Activated naive CD4-positive, alpha-beta T cell treated with Interleukin-2 at 50 U/mL for 16 hours (primary cell): Measurements from ENCODE around the gene NMNAT1.
"Not testable (repeated sequence)": the region's sequence is repeated elsewhere in the genome, so short reads cannot be mapped to it uniquely, and the experiment has no call there.

Source experiments
- DNase-seq: peaks from one replicate; pipeline ENCODE4 v3.0.0-alpha.2; 2020

The NMNAT1 gene

GRCh38 chr1:9922342-9922741 is 20.9 kb upstream of the NMNAT1 start:
- no peak for DNase-seq

DNA sequence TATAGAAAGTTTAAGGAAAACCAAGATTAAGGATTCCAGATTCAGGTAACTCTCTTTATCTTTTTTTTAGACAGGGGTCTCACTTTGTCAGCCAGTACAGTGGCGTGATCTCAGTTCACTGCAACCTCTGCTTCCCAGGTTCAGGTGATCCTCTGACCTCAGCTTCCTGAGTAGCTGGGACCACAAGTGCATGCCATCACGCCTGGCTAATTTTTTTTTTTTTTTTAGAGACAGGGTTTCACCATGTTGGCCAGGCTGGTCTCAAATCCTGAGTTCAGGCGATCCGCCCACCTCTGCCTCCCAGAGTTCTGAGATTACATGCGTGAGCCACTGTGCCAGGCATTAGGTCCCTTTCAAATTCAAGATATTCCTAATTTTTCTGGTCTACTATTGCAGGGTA is 16.0 kb upstream of the NMNAT1 start:
- DNase-seq = no peak

DNA sequence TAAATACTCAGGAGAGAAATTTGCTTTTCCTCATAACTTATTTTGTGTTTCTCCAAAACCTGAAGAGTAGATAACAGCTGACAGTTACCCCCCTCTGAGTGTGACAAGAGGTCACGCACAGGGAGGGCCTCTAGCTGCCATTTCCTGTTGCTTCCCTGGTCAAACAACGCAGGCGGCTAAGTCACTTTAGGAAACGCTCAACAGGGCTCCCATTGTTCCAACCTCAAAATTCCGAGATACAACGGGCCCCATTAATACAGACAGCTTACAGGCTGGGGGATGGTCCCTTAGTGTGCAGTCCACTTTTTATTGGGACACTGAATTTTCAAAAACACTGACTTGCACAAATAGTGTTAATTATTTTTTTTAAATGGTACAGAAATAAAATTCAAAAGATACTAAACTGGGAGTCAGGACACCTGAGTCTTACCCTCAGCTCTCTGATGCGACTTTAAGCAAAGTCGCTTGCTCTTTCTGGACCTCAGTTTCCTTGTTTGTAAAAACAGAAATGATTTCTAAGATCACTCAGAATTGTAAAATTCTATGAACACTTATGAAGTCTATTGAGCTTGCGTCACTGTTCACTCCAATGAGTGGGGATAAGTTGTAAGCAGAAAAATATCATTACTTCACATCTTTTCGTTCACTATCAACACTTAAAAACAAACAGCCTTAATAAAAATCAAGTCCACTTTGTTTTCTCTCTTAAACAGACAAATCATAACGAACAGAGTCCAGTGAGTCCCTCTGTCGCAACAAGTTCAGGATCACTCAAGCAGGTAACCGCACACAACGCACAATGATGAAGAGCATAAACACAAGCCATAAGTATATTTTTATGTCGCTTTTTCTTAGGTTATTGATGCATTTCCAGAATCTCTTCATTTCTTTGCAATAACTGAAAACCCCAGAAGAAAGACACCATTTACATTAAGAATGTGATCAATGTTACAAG is 13.6 kb upstream of the NMNAT1 start:
- no peak for DNase-seq

DNA sequence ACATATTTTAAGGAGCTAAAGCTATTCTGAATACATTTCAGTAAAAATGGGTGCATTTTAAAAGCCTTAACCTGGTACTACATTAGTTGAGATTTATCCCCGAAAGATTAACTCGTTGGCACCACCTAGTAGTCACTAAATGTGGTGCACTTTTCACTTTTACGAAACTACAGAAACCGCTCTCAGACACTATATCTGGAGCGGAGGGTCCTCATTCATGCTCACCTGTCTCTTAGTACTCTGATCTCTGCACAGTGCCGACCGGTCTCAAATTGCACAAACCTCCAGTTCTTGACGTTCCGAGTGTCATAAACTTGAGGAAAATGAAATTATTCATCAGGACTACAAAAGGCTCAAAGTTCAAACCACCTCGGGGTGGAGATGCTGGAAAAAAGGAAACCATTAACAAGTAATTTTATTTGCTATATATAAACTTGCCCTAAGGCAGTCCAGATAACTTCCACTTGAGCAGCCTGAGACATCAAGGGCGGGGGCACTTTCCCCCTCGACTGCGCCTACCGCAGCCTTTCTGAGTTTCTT is 806 bp upstream of the NMNAT1 start:
- peak; percentile 11 for DNase-seq

DNA sequence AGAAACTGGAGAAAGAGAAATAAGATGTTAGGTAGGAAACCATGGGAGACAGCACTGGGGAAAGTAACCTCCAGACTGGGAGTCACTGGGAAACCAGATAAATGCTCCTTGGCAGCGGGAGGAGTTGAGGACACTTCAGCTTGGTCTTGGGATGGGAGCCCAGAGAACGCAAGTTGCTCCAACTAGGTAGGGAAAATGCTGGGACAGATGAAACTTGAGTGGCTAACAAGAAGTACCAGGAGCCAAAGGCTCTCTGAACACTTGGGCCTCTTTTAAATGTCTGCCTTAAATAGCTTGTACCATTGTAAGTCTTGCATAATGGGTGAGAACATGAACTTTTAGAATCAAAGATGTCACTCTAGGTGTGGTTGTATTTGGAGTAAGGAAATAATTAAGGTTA is 3.0 kb downstream of the NMNAT1 start:
- no peak for DNase-seq

- no peak for DNase-seq
These were observed 14.5 kb downstream of the NMNAT1 start for GRCh38 chr1:9957726-9958125.

DNA sequence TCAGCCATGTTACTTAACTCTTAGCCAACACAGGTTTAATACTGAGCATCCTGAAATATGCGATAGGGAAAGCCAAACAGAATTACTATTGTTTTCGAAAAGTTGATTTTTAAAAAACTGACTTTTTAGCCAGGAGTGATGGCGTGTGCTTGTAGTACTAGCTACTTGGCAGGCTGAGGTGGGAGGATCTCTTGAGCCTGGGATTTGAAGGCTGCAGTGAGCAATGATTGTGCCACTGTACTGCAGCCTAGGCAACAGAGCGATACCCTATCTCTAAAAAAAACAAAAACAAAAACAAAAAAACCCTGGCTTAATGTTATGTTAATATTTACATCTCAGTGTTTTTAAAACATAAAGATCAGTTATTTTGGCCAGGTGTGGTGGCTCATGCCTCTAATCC is 16.7 kb downstream of the NMNAT1 start:
- DNase-seq = no peak

GRCh38 chr1:9960706-9961562 is 17.7 kb downstream of the NMNAT1 start:
- DNase-seq = no peak

DNA sequence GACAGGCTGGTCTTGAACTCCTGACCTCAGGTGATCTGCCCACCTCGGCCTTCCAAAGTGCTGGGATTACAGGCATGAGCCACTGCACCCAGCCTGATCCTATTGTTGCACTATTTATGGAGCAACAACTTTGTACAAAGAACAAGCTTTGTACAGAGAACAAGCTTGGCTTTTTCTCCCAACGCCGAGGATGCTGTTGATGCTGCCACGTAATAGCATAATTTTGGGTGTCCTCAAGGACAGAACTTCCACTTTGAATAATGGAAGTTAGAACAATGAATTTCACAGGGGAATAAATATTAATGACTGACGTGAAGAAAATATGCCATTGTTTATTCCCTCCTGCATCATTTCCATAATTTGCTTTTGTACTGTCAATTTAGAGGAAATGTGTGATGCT is 41.0 kb downstream of the NMNAT1 start:
- no peak for DNase-seq

DNA sequence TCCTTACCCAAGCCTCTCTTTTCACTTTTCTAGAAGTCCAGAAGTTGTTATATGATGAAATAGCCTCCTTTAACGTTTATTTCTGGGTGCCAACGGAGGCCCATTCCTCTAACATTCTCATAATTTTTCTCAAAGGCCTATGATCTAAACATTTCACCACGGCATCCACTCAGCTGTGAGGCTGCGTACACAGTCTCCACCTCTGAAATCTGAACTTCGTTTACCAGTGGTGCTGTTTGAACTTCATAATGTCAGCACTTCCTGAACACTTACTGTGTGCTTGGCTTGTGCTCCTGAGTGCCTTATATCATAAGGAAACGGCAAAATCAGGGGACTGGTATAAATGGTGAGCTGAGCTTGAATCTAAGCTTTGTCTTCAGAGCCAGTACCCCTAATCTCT is 41.7 kb downstream of the NMNAT1 start:
- no peak for DNase-seq

DNA sequence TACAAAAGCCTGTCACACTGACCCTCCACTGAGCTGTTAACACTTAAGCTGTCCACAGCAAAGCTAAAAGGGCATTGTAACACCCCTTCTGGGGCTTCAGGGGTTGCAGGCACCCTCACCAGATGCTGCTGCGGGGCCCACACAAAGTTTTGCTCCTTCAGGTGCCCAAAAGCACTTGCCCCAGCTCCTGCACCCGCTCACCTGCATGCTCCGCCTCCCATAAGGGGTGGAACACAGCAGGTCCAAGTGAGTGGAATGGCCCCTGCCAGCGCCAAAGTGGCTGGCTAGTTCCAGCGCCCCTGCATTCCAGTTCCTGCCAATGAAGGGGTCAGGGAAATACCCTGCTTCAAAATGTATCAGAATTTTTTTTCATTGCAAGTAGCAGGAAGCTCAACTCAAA is 46.5 kb downstream of the NMNAT1 start:
- no peak for DNase-seq

DNA sequence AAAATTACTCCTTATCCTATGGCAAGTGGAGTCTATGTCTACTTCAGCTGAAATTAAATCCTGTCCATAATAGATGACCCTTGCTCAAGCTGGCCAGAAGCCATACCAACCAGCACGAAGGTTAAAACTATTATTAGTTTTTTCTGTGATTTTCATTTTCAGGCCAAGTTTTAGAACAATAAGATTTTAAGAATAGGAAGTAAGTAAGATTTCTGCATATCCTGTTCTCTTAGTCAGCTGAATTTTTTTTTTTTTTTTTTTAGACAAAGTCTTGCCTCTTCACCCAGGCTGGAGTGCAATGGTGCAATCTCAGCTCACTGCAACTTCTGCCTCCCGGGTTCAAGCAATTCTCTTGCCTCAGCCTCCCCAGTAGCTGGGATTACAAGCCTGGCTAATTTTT is 47.7 kb downstream of the NMNAT1 start:
- DNase-seq = no peak

- DNase-seq = no peak
These were observed 49.6 kb downstream of the NMNAT1 start for GRCh38 chr1:9992910-9993309.

DNA sequence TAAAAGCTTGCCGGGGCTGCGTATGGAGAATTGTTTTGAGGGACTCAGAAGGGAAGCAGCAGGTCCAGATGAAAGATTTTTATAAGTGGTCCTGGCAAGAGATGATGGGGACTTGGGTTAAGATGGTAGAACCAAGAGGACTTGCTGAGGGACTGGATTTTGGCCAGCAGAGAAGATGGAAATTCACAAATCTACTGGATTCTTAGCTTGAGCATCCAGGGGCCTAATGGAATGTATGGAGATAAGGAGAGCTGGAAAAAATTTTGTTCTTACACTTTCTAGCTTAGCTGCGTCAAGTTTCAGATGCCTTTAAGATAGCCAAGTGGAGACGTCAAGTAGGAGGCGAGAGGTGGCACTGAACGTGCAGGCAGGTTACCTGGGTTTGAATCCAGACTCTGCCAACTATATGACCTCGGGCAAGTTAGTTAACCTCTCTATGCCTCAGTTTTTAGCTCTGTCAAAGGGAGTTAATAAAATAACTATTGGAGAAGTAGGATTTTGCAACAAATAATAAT is 50.3 kb downstream of the NMNAT1 start:
- DNase-seq = no peak

DNA sequence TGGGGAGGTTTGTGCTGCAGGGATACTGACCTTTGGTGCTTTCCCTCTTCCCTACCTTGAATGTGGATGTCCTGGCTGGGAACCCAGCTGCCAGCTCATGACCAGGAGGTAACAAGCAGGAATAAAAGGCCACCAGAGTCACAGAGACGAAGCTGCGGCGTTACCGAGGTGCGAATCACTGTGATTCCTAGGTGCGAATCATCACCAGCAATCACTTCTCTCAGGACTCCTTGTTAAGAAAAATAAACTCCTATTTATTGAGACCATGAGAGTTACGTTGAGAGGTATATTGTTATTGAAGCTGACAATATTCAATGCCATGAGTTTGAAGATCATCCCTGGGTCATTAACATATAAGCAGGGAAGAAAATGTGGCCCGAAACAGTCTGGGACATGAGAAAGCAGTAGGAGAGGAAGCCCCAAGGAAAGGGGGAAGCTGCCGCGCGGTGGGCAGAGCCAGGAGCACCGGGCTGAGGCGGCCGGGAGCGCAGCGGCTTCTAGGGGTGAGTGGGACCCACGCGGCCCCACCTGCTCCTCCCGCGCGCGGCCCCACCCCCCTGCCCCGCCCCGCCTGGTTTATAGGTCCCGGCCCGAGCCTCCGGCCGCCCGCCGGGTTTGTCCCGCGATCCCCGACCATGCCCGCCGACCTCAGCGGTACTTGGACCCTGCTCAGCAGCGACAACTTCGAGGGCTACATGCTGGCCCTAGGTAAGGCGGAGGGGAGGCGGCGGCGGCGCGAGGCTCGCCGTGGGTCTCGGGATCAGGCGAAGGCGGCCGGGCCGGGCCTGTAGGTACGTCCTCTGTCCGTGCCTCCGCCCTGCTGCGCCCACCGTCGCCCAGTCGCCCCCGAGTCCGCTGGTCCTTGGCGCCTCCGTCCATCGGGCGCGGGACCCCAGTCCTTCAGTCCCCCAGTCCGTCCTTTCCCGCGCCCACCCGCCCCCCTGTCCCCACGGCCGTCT is 53.6 kb downstream of the NMNAT1 start, which contains the start of gene RBP7:
Gene RBP7, plus strand, starts transcription at position 605 of the 959 bp plus-strand sequence. Its CDS starts 31 bp downstream, at position 636.
- peak; percentile 2 for DNase-seq

DNA sequence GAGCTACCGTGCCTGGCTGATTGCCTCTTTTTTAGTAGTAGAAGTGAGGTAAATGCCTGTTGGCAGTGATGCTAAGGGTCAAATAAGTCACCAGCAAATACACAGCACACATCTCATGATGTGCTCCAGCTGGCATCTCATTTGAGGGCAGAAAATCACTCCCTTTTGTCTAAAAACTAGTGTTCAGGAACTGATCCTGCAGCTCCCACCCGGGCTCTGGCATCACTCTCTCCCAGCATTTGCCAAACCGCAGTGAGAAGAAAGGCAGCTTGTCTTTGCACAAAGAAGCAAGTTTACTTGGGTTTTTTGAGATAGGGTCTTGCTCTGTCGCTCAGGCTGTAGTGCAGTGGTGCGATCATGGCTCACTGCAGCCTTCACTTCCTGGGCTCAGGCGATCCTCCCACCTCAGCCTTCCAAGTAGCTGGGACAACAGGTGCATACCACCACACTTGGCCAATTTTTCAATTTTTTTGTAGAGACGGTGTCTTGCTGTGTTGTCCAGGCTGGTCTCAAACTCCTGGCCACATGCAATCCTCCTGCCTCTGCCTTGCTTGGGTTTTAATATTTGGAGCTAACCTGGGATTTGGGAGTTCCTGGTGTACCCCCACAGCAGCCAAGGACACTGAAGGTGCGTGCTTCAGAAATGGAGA is 57.9 kb downstream of the NMNAT1 start:
- no peak for DNase-seq

GRCh38 chr1:10005248-10005647 is 62.0 kb downstream of the NMNAT1 start:
- DNase-seq = not testable (repeated sequence)

- DNase-seq = no peak
These were observed 63.9 kb downstream of the NMNAT1 start for GRCh38 chr1:10007169-10007568.

DNA sequence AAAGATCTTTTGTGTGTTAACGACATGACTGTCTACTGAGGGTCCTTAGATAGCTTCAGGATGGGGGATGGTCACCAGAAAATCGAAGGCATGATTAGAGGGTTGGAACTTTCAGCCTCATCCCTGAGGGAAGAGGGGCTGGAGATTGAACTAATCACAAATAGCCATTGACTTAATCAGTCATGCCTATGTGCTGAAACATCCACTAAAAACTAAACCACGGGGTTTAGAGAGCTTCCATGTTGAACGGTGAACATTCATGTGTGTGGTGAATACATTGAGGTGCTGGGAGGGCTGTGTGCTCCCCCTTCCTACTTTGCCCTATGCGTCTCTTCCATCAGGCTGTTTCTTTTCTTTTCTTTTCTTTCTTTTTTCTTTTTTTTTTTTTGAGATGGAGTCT is 70.7 kb downstream of the NMNAT1 start:
- DNase-seq = no peak

GRCh38 chr1:10019561-10019960 is 76.3 kb downstream of the NMNAT1 start:
- no peak for DNase-seq

GRCh38 chr1:10020086-10020485 is 76.8 kb downstream of the NMNAT1 start:
- no peak for DNase-seq
